Hepatocyte (in vitro differentiated cells): ENCODE measurements around the gene CETP. TPM values are rescaled to one million over a fixed set of nuclear protein-coding genes. Genes with fewer than 3 reads are reported as not detected.

ENCODE experiments used
- DNase-seq: peaks from one replicate; pipeline ENCODE4 v3.0.0-alpha.2; 2016; ENCODE audit warnings: low spot score
- H2AFZ ChIP-seq: fragments of 200-600 bp; sonication (generic); 2 replicates; pipeline ENCODE4 v1.6.0; 2016; ENCODE audit warnings: antibody characterized with exemption, mild to moderate bottlenecking
- H3K27ac ChIP-seq: fragments of 200-600 bp; sonication (generic); 2 replicates; pipeline ENCODE4 v1.5.1; 2016; ENCODE audit warnings: mild to moderate bottlenecking
- H3K27me3 ChIP-seq: fragments of 200-600 bp; sonication (generic); 2 replicates; pipeline ENCODE4 v1.6.1; 2016
- H3K36me3 ChIP-seq: fragments of 200-600 bp; sonication (generic); replicated peaks from 2 replicates; pipeline ENCODE4 v1.5.1; 2016; ENCODE audit warnings: low read depth; ENCODE audit not compliant: insufficient read depth
- H3K4me1 ChIP-seq: fragments of 200-600 bp; sonication (generic); 2 replicates; pipeline ENCODE4 v1.5.1; 2016; ENCODE audit warnings: mild to moderate bottlenecking, moderate library complexity; ENCODE audit not compliant: insufficient read depth
- H3K4me2 ChIP-seq: fragments of 200-600 bp; sonication (generic); 2 replicates; pipeline ENCODE4 v1.6.0; 2016
- H3K4me3 ChIP-seq: fragments of 200-600 bp; sonication (generic); 2 replicates; pipeline ENCODE4 v1.5.1; 2016; ENCODE audit warnings: mild to moderate bottlenecking
- H3K79me2 ChIP-seq: fragments of 200-600 bp; sonication (generic); 2 replicates; pipeline ENCODE4 v1.6.0; 2017; ENCODE audit warnings: mild to moderate bottlenecking
- H3K9me2 ChIP-seq: fragments of 200-600 bp; sonication (generic); replicated peaks from 2 replicates; pipeline ENCODE4 v1.6.0; 2017; ENCODE audit warnings: mild to moderate bottlenecking; ENCODE audit not compliant: insufficient read depth
- H3K9me3 ChIP-seq: fragments of 200-600 bp; sonication (generic); 2 replicates; pipeline ENCODE4 v1.5.1; 2016; ENCODE audit warnings: low read depth, mild to moderate bottlenecking
- H4K20me1 ChIP-seq: fragments of 200-600 bp; sonication (generic); 2 replicates; pipeline ENCODE4 v1.6.0; 2016; ENCODE audit warnings: mild to moderate bottlenecking; ENCODE audit not compliant: insufficient read depth, poor library complexity, severe bottlenecking
- EZH2 ChIP-seq: fragments of 200-600 bp; sonication (generic); IDR thresholded peaks from 2 replicates; pipeline ENCODE4 v1.6.1; 2016; ENCODE audit warnings: antibody characterized with exemption, mild to moderate bottlenecking, borderline replicate concordance
- EZH2phosphoT487 ChIP-seq: fragments of 200-600 bp; sonication (generic); IDR thresholded peaks from one replicate; pipeline ENCODE4 v1.6.1; 2018; ENCODE audit warnings: antibody characterized with exemption, mild to moderate bottlenecking, low read depth, moderate library complexity; ENCODE audit not compliant: unreplicated experiment, severe bottlenecking
- WGBS: methylation state at CpG from one replicate; pipeline ENCODE4 v1.1.6; 2016; ENCODE audit warnings: low lambda C conversion rate; ENCODE audit errors: missing lambda C conversion rate; 5-methylcytosine and 5-hydroxymethylcytosine counted together
- polyA plus RNA-seq: library from polyadenylated mRNA; unstranded; fragments of >200 nt; fragmentation: Nextera tagmentation; extraction: Ambion mirVana; gene quantifications from 2 replicates; pipeline ENCODE4 v1.2.1, GENCODE V29; 2016
- total RNA-seq: library from RNA; depleted of rRNA; stranded (reverse); fragments of >200 nt; gene quantifications from 2 replicates; pipeline ENCODE4 v1.2.3, GENCODE V29; 2014
- TF ChIP-seq, protein P1 (sequence below): fragments of 200-600 bp; sonication (generic); IDR thresholded peaks from 2 replicates; pipeline ENCODE4 v1.5.1; 2016; ENCODE audit warnings: antibody characterized with exemption, mild to moderate bottlenecking; ENCODE audit not compliant: poor library complexity

The CETP gene
- total and polyA plus RNA-seq, 2 experiments from 2014 or later: not detected

DNA sequence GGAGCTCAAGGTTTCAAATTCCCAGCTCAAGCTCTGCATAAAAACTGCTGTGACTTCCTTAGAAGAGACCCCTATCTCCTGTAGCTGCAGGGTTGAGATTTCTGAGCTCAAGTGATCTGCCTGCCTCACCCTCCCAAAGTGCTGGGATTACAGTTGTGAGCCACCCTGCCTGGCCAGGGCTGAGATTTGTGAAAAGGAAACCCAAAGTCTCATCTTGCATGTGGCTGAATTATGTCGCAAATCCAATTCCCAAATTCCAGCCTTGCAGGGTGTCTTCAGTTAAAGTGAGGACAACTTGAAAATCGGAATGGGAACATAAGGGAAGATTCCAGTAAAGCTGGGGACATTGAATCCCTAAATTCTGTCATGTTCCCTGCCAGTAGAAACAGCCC is 14.2 kb upstream of the CETP start:
- WGBS: 90% methylated on average over 2 of the region's 2 CpGs
- H3K9me3 ChIP-seq: no peaks in the 10 kb centered on the region
- no peaks in the 10 kb centered on the region for H3K4me1 ChIP-seq
- no peak overlapping the region for H2AFZ ChIP-seq
- no peak overlapping the region for H3K4me3 ChIP-seq
- TF ChIP-seq, protein P1, sequence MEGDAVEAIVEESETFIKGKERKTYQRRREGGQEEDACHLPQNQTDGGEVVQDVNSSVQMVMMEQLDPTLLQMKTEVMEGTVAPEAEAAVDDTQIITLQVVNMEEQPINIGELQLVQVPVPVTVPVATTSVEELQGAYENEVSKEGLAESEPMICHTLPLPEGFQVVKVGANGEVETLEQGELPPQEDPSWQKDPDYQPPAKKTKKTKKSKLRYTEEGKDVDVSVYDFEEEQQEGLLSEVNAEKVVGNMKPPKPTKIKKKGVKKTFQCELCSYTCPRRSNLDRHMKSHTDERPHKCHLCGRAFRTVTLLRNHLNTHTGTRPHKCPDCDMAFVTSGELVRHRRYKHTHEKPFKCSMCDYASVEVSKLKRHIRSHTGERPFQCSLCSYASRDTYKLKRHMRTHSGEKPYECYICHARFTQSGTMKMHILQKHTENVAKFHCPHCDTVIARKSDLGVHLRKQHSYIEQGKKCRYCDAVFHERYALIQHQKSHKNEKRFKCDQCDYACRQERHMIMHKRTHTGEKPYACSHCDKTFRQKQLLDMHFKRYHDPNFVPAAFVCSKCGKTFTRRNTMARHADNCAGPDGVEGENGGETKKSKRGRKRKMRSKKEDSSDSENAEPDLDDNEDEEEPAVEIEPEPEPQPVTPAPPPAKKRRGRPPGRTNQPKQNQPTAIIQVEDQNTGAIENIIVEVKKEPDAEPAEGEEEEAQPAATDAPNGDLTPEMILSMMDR: no peak
- TF ChIP-seq EZH2: no peak
- TF ChIP-seq EZH2phosphoT487: no peak
- H3K27me3 ChIP-seq: no peaks in the 10 kb centered on the region
- no peak overlapping the region for H3K4me2 ChIP-seq
- H3K9me2 ChIP-seq: no peaks in the 10 kb centered on the region
- no peaks in the 10 kb centered on the region for H3K79me2 ChIP-seq
- no peaks in the 10 kb centered on the region for H4K20me1 ChIP-seq
- DNase-seq: no peak
- H3K36me3 ChIP-seq: peaks cover 4% of the 10 kb centered on the region
- no peak overlapping the region for H3K27ac ChIP-seq

DNA sequence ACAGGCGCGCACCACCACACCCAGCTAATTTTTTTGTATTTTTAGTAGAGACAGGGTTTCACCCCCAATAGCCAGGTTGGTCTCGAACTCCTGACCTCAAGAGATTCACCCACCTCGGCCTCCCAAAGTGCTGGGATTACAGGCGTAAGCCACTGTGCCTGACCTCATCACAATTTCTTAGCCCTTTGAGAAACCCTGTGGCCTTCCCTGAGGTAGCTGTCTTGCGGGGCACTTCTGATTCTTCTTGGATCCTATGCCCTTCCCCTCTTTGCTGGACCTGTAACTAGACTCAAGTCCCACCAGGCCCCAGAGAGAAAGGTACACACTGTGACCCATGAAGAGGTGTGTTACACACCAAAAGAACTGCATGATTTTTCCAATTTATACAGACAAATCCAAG is 13.5 kb upstream of the CETP start:
- H3K27me3 ChIP-seq: no peaks in the 10 kb centered on the region
- H3K9me3 ChIP-seq: no peaks in the 10 kb centered on the region
- H3K4me3 ChIP-seq: no peak overlapping the region
- no peak overlapping the region for H2AFZ ChIP-seq
- WGBS: 98% methylated on average over 6 of the region's 6 CpGs
- no peak overlapping the region for H3K27ac ChIP-seq
- no peaks in the 10 kb centered on the region for H4K20me1 ChIP-seq
- H3K4me2 ChIP-seq: no peak overlapping the region
- no peaks in the 10 kb centered on the region for H3K79me2 ChIP-seq
- no peaks in the 10 kb centered on the region for H3K4me1 ChIP-seq
- DNase-seq: no peak
- TF ChIP-seq, protein P1: no peak
- no peak for TF ChIP-seq EZH2phosphoT487
- TF ChIP-seq EZH2: no peak
- H3K36me3 ChIP-seq: peaks cover 2% of the 10 kb centered on the region
- no peaks in the 10 kb centered on the region for H3K9me2 ChIP-seq

- H3K27me3 ChIP-seq: no peaks in the 10 kb centered on the region
- H4K20me1 ChIP-seq: no peaks in the 10 kb centered on the region
- H3K36me3 ChIP-seq: no peaks in the 10 kb centered on the region
- WGBS: 79% methylated on average over 4 of the region's 4 CpGs
- H3K79me2 ChIP-seq: no peaks in the 10 kb centered on the region
- H3K27ac ChIP-seq: no peak overlapping the region
- no peak for DNase-seq
- no peaks in the 10 kb centered on the region for H3K9me3 ChIP-seq
- H2AFZ ChIP-seq: no peak overlapping the region
- no peak overlapping the region for H3K4me2 ChIP-seq
- H3K4me1 ChIP-seq: no peaks in the 10 kb centered on the region
- TF ChIP-seq EZH2: no peak
- TF ChIP-seq, protein P1: no peak
- no peaks in the 10 kb centered on the region for H3K9me2 ChIP-seq
- no peak overlapping the region for H3K4me3 ChIP-seq
Measured at GRCh38 chr16:56950051-56950450, 11.7 kb upstream of the CETP start.

- H4K20me1 ChIP-seq: no peaks in the 10 kb centered on the region
- no peak for DNase-seq
- 89% methylated on average over 7 of the region's 7 CpGs for WGBS
- no peak overlapping the region for H3K4me2 ChIP-seq
- no peaks in the 10 kb centered on the region for H3K36me3 ChIP-seq
- H2AFZ ChIP-seq: no peak overlapping the region
- no peaks in the 10 kb centered on the region for H3K9me3 ChIP-seq
- no peak overlapping the region for H3K27ac ChIP-seq
- H3K4me1 ChIP-seq: no peaks in the 10 kb centered on the region
- TF ChIP-seq EZH2: no peak
- TF ChIP-seq, protein P1: no peak
- TF ChIP-seq EZH2phosphoT487: no peak
- H3K4me3 ChIP-seq: no peak overlapping the region
- H3K27me3 ChIP-seq: no peaks in the 10 kb centered on the region
- H3K79me2 ChIP-seq: no peaks in the 10 kb centered on the region
- no peaks in the 10 kb centered on the region for H3K9me2 ChIP-seq
Measured at GRCh38 chr16:56950455-56950854, 11.3 kb upstream of the CETP start.
